HepG2 (cell line): ENCODE results near the gene MLX. TPM values are rescaled to one million over a fixed set of nuclear protein-coding genes. Genes with fewer than 3 reads are reported as not detected.

Experiments used
- ATAC-seq: fragments of 200-7000 bp; cut with Tn5 transposase; 3 replicates; pipeline ENCODE4 v1.9.1; 2020; ENCODE audit warnings: mild to moderate bottlenecking, moderate library complexity
- BruUV-seq: library from RNA; stranded (reverse); fragments of 400-500 nt; replicated peaks from 2 replicates; lab custom pipeline; 2021; lab: Mats Ljungman, UMichigan
- CTCF ChIA-PET: fragments of 300-600 bp; formaldehyde crosslinking; extraction: SDS; loops from one replicate; lab custom pipeline; 2021; ENCODE audit warnings: low total read pairs, inconsistent platforms, low intra/inter-chr PET ratio; lab: Yijun Ruan, JAX
- POLR2A ChIA-PET: fragments of 350-600 bp; sonication (Branson Sonifier 250); formaldehyde crosslinking; loops from one replicate; lab custom pipeline; 2020; ENCODE audit warnings: antibody characterized with exemption, inconsistent platforms; lab: Yijun Ruan, JAX
- DNase-seq: peaks from one replicate; pipeline ENCODE4 v3.0.0-alpha.2; 2015; ENCODE audit warnings: low spot score
- FAIRE-seq: peaks from 3 replicates; lab custom pipeline; 2011; peaks lifted over from hg19 to GRCh38; lab: Jason Lieb, UNC
- H2AFZ ChIP-seq: one replicate; pipeline ENCODE4 v1.6.1; 2011; ENCODE audit warnings: low read length, inconsistent platforms
- H3K27ac ChIP-seq: fragments of 300-600 bp; 3 replicates; pipeline ENCODE4 v1.8.0; 2011; ENCODE audit warnings: mixed run types, mild to moderate bottlenecking, mixed read lengths, low read length, inconsistent platforms; ENCODE audit not compliant: insufficient read depth; ENCODE audit errors: extremely low read length
- H3K27me3 ChIP-seq, 2 experiments: fragments of 200-600 bp in 1 of 2; 2 replicates in 1 of 2; 3 replicates in 1 of 2; pipeline versions ENCODE4 v1.6.0 to v1.8.0; 2011; ENCODE audit warnings: low read length in 2 of 2, mild to moderate bottlenecking in 2 of 2, moderate library complexity in 2 of 2, inconsistent platforms in 1 of 2; ENCODE audit not compliant: insufficient read depth in 2 of 2, control insufficient read depth in 1 of 2
- H3K36me3 ChIP-seq, 2 experiments: fragments of 200-600 bp in 1 of 2; replicated peaks in 1 of 2; 2 replicates in 1 of 2; 3 replicates in 1 of 2; pipeline versions ENCODE4 v1.5.1 to v1.8.0; 2011; ENCODE audit warnings: low read length in 2 of 2, inconsistent platforms in 1 of 2; ENCODE audit not compliant: insufficient read depth in 2 of 2, control insufficient read depth in 1 of 2
- H3K4me1 ChIP-seq: 2 replicates; pipeline ENCODE4 v1.5.1; 2012; ENCODE audit warnings: low read length, inconsistent platforms; ENCODE audit not compliant: insufficient read depth
- H3K4me2 ChIP-seq: 2 replicates; pipeline ENCODE4 v1.6.0; 2011; ENCODE audit warnings: low read depth, low read length, inconsistent platforms
- H3K4me3 ChIP-seq, 3 experiments: fragments of 200-600 bp in 1 of 3; sonication (generic), shearing (Covaris generic) in 1 of 3; replicated peaks in 1 of 3; 2 replicates each; pipeline ENCODE4 v1.5.1; 2011 to 2016; ENCODE audit warnings: low read length in 3 of 3, inconsistent platforms in 2 of 3, low read depth in 2 of 3, mild to moderate bottlenecking in 2 of 3, control low read depth in 1 of 3, mixed read lengths in 1 of 3; ENCODE audit not compliant: insufficient read depth in 1 of 3
- H3K79me2 ChIP-seq: one replicate; pipeline ENCODE4 v1.6.1; 2011; ENCODE audit warnings: low read length, inconsistent platforms; ENCODE audit not compliant: insufficient read depth
- H3K9ac ChIP-seq: 2 replicates; pipeline ENCODE4 v1.6.0; 2011; ENCODE audit warnings: mild to moderate bottlenecking, low read depth, low read length, inconsistent platforms; ENCODE audit not compliant: insufficient read depth
- H3K9me3 ChIP-seq: 2 replicates; pipeline ENCODE4 v1.5.1; 2012; ENCODE audit warnings: mild to moderate bottlenecking, low read length
- H4K20me1 ChIP-seq: 2 replicates; pipeline ENCODE4 v1.6.0; 2011; ENCODE audit warnings: inconsistent platforms, mild to moderate bottlenecking, low read length, moderate library complexity; ENCODE audit not compliant: insufficient read depth
- CHD2 ChIP-seq: IDR thresholded peaks from 2 replicates; pipeline ENCODE4 v1.6.1; 2011; ENCODE audit warnings: low read depth, low read length, improper control_type of control experiment
- HDAC2 ChIP-seq: sonication (generic); formaldehyde crosslinking; IDR thresholded peaks from 2 replicates; pipeline ENCODE4 v1.4.0; 2020; ENCODE audit warnings: missing genetic modification reagents
- KLF16 ChIP-seq, 2 experiments: sonication (generic) in 1 of 2; formaldehyde crosslinking in 1 of 2; IDR thresholded peaks; 2 replicates each; pipeline versions ENCODE4 v1.6.1 to v1.8.0; 2016 to 2023; ENCODE audit warnings: missing genetic modification reagents in 2 of 2, missing compliant biosample characterization in 1 of 2
- LRRFIP1 ChIP-seq: sonication (generic); formaldehyde crosslinking; conservative IDR thresholded peaks from 2 replicates; pipeline ENCODE4 v1.4.0; 2020; ENCODE audit warnings: missing genetic modification reagents
- NR2C2 ChIP-seq: sonication (generic); formaldehyde crosslinking; IDR thresholded peaks from 2 replicates; pipeline ENCODE4 v1.4.0; 2020; ENCODE audit warnings: missing genetic modification reagents, mild to moderate bottlenecking, moderate library complexity, borderline replicate concordance
- RARA ChIP-seq: IDR thresholded peaks from 2 replicates; pipeline ENCODE4 v1.6.1; 2016; ENCODE audit warnings: missing genetic modification reagents, missing compliant biosample characterization
- RELA ChIP-seq: sonication (generic); formaldehyde crosslinking; IDR thresholded peaks from 2 replicates; pipeline ENCODE4 v1.4.0; 2020; ENCODE audit warnings: missing genetic modification reagents
- SCMH1 ChIP-seq: sonication (generic); formaldehyde crosslinking; IDR thresholded peaks from 2 replicates; pipeline ENCODE4 v1.9.0; 2021; ENCODE audit warnings: missing genetic modification reagents, mild to moderate bottlenecking, borderline replicate concordance
- SRSF1 ChIP-seq: fragments of 200-400 bp; formaldehyde crosslinking; optimal IDR thresholded peaks from 2 replicates; pipeline ENCODE3; 2017; ENCODE audit warnings: mild to moderate bottlenecking, low read depth, low read length, moderate library complexity
- ZC3H4 ChIP-seq: sonication (generic); formaldehyde crosslinking; IDR thresholded peaks from 2 replicates; pipeline ENCODE4 v1.4.0; 2020; ENCODE audit warnings: missing genetic modification reagents, borderline replicate concordance
- ZFP41 ChIP-seq: sonication (generic); formaldehyde crosslinking; IDR thresholded peaks from 2 replicates; pipeline ENCODE4 v1.4.0; 2020; ENCODE audit warnings: mild to moderate bottlenecking, missing genetic modification reagents, borderline replicate concordance
- ZNF101 ChIP-seq: sonication (generic); formaldehyde crosslinking; IDR thresholded peaks from 2 replicates; pipeline ENCODE4 v1.4.0; 2020; ENCODE audit warnings: mild to moderate bottlenecking, low read depth, missing genetic modification reagents, borderline replicate concordance
- ZNF138 ChIP-seq: sonication (generic); formaldehyde crosslinking; IDR thresholded peaks from 2 replicates; pipeline ENCODE4 v1.5.0; 2020; ENCODE audit warnings: mild to moderate bottlenecking, low read depth, missing genetic modification reagents
- ZNF205 ChIP-seq: IDR thresholded peaks from 2 replicates; pipeline ENCODE4 v1.6.1; 2018; ENCODE audit warnings: missing biosample characterization, missing genetic modification reagents
- ZNF235 ChIP-seq: sonication (generic); formaldehyde crosslinking; IDR thresholded peaks from 2 replicates; pipeline ENCODE4 v1.8.1; 2023; ENCODE audit warnings: mild to moderate bottlenecking, missing genetic modification reagents, borderline replicate concordance
- ZNF263 ChIP-seq: sonication (generic); formaldehyde crosslinking; IDR thresholded peaks from 2 replicates; pipeline ENCODE4 v1.4.0; 2020; ENCODE audit warnings: missing genetic modification reagents
- ZNF280D ChIP-seq: sonication (generic); formaldehyde crosslinking; IDR thresholded peaks from 2 replicates; pipeline ENCODE4 v1.5.1; 2020; ENCODE audit warnings: mild to moderate bottlenecking, missing genetic modification reagents
- ZNF569 ChIP-seq: sonication (generic); formaldehyde crosslinking; IDR thresholded peaks from 2 replicates; pipeline ENCODE4 v1.5.0; 2020; ENCODE audit warnings: mild to moderate bottlenecking, missing genetic modification reagents, moderate library complexity, borderline replicate concordance
- ZNF572 ChIP-seq: sonication (generic); formaldehyde crosslinking; IDR thresholded peaks from 2 replicates; pipeline ENCODE4 v1.5.1; 2020; ENCODE audit warnings: mild to moderate bottlenecking, missing genetic modification reagents
- WGBS: methylation state at CpG from one replicate; pipeline ENCODE4 v1.1.6; 2017; ENCODE audit warnings: low lambda C conversion rate; 5-methylcytosine and 5-hydroxymethylcytosine counted together
- in situ Hi-C: cut with HindIII; loops from 2 replicates; pipeline ENCODE4 v1.10.0; 2017; ENCODE audit warnings: low pct_unique_long_range_greater_than_20kb; ENCODE audit not compliant: extremely low pct_ligation_motif_present
- intact Hi-C: fragments of 100-400 bp; cut with micrococcal nuclease; formaldehyde crosslinking; loops from one replicate; pipeline ENCODE4 v1.10.0; 2022; ENCODE audit not compliant: unreplicated experiment
- polyA plus RNA-seq, 8 experiments: library from polyadenylated mRNA; depleted of rRNA in 3 of 8; stranded (reverse) in 7 of 8; unstranded in 1 of 8; fragments of >200 nt; fragmentation: Illumina TruSeq in 4 of 8; extraction: Trizol in 4 of 8; gene quantifications; 2 replicates each; pipeline versions ENCODE4 v1.2.1 to v1.2.3, GENCODE V29; 2011 to 2016; ENCODE audit warnings: low read depth in 4 of 8, missing spikeins in 1 of 8, mixed read lengths in 1 of 8; ENCODE audit not compliant: insufficient read depth in 1 of 8
- total RNA-seq, 5 experiments: library from RNA; depleted of rRNA; stranded (reverse); fragments of >200 nt; fragmentation: Illumina TruSeq; extraction: Trizol; gene quantifications; 2 replicates each; pipeline ENCODE4 v1.2.3, GENCODE V29; 2016; ENCODE audit warnings: low read depth in 1 of 5

MLX gene
- total and polyA plus RNA-seq, 2 of the 13 experiments (the other 11 are each of a cell fraction or from before 2014, with no cell fraction given) = 38.9 to 74.4 TPM

DNA sequence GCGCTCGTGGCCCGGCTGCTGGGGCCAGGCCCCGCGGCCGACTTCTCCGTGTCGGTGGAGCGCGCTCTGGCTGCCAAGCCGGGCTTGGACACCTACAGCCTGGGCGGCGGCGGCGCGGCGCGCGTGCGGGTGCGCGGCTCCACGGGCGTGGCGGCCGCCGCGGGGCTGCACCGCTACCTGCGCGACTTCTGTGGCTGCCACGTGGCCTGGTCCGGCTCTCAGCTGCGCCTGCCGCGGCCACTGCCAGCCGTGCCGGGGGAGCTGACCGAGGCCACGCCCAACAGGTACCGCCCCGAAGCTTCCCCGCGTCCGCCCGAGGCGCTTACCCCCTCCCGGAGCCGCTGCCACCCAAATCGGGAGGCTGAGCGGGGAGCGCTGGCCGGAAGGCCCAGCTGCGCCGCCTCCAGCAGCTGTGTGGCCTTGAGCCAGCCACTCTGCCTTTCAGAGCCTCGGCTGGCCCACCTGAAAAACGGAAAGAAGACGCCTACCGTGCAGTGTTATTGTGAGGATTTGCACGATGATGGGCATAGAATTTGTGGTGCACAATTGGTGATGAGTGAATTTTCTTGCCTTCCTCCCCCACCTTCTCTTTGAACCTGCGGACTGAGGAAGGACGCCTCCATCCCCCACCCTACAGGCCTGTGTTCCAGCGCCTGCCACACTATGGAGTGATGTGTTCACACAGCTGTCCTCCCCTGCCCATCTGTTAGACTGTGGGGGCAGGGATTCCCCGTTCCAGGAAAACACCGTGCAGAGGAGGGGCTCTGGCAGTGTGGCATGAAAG, 30.3 kb upstream of the MLX start:
- H3K4me3 ChIP-seq = peak overlapping the region; percentile 54 to 72 (median 66)
- in situ Hi-C loops = no loop called here
- ATAC-seq (peak; percentile 69), FAIRE-seq (no peak), DNase-seq (peak; percentile 86)
- H3K27ac ChIP-seq = peak overlapping the region; percentile 79
- peaks cover 13% of the 10 kb centered on the region for H3K79me2 ChIP-seq
- ChIA-PET CTCF (no interaction called here), POLR2A (interaction anchor here (0.7 to 4.2 kb wide), 28 partner anchors 9 to 262 kb away, joined by 3 to 68 read pairs (median 6); partner anchors contain the start of genes CAVIN1, CNTD1, COA3 and COASY)
- peak overlapping the region; percentile 99 for H3K4me2 ChIP-seq
- intact Hi-C loops = no loop called here
- peak overlapping the region; percentile 83 for H3K9ac ChIP-seq
- no peaks in the 10 kb centered on the region for H3K9me3 ChIP-seq
- TSS peak; percentile 45 for BruUV-seq
- peaks cover 3 to 5% of the 10 kb centered on the region in 2 experiments; a peak in 1 of 5 replicates for H3K36me3 ChIP-seq
- H2AFZ ChIP-seq = no peak overlapping the region
- WGBS = under 1% methylated on average over 22 of the region's 65 CpGs
- H4K20me1 ChIP-seq = no peaks in the 10 kb centered on the region
- H3K27me3 ChIP-seq = no peaks in the 10 kb centered on the region
- H3K4me1 ChIP-seq = peaks cover 62% of the 10 kb centered on the region
- TF ChIP-seq SRSF1 (no peak), HDAC2 (peak; percentile 84), ZNF138 (CRISPR knock-in tag) (no peak; the same call in 1 of the 2 replicates), LRRFIP1 (CRISPR knock-in tag) (no peak), ZNF280D (CRISPR knock-in tag) (0 out of 2 replicates have a peak, but pooled peaks have one; percentile 10), KLF16 (CRISPR knock-in tag; IDR thresholded peaks at IDR 0.05) (peak in 1 of 2 experiments; percentile 81; a peak in 2 of 4 replicates), ZNF205 (CRISPR knock-in tag) (peak; percentile 73), SCMH1 (CRISPR knock-in tag) (no peak), RELA (peak; percentile 87; the same call in 1 of the 2 replicates), ZNF235 (CRISPR knock-in tag) (no peak), ZC3H4 (CRISPR knock-in tag) (no peak), ZNF569 (CRISPR knock-in tag) (no peak), NR2C2 (CRISPR knock-in tag) (peak; percentile 44; the same call in 1 of the 2 replicates), RARA (CRISPR knock-in tag) (peak; percentile 66), ZNF263 (CRISPR knock-in tag) (no peak), ZNF101 (CRISPR knock-in tag) (no peak), CHD2 (no peak; the same call in 1 of the 2 replicates), ZFP41 (CRISPR knock-in tag) (no peak), ZNF572 (peak; percentile 62; the same call in 1 of the 2 replicates)
